Activated CD4-positive, alpha-beta T cell treated with anti-CD3 and anti-CD28 coated beads, Interleukin-2, amount 50 U/mL, for 1 hour (primary cell): ENCODE results near the gene CEACAM1.
"Not testable (repeated sequence)": the region's sequence is repeated elsewhere in the genome, so short reads cannot be mapped to it uniquely, and the experiment has no call there.

ENCODE experiments used
- DNase-seq: peaks from one replicate; pipeline ENCODE4 v3.0.0-alpha.2; 2020

Gene CEACAM1

DNA sequence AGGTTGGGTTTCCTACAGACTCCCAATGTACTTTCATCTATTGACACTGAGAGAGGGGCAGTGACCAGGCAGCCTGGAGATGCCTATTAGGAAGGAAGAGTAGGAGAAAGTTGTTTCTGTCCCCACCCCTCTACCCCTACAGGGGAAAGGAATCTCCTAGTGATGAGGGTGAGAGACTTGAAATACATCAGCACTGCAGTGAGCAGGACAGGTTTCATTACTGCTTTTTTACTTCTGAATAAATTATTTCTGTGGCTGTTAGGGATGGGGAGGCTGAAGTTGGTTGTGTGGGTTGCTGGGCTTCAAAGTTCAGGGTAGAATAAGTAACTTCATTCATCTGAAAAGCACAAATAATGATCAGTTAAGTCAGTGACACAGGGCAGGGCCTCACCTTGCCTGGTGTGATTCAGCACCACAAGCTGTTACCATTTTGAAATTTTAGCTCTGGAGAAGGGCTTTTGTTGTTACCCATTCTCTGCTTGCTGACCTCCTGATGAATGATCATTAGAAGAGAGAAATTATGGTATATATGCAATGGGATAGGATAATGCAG is 19.3 kb downstream of the CEACAM1 start:
- DNase-seq: no peak

DNA sequence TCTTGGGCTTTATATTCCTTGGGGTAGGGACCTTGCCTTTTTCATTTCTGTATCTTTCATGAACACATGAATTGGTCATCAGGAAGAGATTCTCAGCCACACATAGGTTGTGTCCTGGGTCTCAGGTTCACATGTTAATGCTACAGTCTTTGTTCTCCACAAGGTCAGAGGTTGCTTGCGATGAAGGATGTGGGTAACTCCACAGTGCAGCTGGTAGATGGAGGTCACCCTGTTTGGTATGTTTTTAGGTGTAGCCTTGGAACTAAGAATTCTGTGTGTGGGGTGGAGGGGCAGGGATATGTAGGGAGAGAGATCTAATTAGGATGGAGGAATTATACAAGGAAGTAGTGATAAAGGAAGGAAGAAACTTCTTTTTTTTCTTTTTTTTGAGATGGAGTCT is 23.2 kb downstream of the CEACAM1 start:
- DNase-seq: no peak

DNA sequence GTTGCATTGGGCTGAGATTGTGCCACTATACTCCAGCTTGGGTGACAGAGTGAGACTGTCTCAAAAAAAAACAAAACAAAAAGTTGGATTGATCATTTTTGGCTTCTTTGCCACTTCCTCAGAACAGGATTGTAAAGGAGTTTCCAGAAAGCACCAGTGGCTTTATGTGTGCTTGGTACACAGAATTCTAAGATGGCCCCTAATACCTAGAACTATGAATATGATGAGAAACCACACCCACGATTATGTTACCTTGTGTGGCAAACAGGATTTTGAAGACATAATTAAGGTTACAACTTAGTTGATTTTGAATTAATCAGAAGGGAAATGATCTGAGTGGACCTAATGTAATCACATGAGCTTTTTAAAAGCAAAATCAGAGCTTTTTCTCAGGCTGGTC is 26.5 kb downstream of the CEACAM1 start:
- no peak for DNase-seq

DNA sequence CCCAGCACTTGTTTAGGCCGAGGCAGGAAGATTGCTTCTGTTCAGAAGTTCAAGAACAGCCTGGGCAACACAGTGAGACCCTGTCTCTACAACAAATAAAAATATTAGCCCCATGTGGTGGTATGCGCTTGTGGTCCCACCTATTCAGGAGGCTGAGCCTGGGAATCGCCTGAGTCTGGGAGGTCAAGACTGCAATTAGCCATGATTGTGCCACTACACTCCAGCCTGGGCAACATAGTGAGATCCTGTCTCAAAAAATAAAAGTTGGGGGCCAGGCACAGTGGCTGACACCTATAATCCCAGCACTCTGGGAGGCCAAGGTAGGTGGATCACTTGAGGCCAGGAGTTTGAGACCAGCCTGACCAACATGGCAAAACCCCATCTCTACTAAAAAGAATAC is 27.0 kb downstream of the CEACAM1 start:
- not testable (repeated sequence) for DNase-seq

DNA sequence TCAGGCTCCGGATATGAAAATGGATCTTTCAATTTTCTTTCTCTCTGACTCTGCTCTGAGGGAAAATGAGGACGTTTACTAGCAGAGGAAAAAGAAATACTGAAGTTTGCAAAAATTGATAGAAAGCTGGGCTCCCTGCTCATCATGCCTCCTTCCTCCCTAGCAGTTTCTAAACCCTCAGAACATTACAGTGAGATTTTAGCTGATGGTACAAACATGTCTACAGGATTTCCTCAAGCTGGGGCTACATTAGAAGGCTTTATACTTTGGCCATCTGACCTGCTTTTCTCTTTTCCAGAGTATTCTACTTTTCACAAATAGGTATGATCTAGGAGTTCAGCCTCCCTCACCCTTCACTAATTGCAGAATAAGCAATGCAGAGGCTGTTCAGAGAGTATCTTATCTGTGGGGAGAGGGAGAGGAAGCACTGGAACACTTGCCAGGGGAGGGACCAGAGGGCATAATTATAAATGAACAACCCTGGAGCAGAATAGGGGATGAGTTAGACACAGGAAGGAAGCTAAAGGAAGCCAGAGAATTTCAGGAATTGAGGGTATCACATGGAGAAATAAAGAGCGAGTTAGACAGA is 30.0 kb downstream of the CEACAM1 start:
- no peak for DNase-seq

DNA sequence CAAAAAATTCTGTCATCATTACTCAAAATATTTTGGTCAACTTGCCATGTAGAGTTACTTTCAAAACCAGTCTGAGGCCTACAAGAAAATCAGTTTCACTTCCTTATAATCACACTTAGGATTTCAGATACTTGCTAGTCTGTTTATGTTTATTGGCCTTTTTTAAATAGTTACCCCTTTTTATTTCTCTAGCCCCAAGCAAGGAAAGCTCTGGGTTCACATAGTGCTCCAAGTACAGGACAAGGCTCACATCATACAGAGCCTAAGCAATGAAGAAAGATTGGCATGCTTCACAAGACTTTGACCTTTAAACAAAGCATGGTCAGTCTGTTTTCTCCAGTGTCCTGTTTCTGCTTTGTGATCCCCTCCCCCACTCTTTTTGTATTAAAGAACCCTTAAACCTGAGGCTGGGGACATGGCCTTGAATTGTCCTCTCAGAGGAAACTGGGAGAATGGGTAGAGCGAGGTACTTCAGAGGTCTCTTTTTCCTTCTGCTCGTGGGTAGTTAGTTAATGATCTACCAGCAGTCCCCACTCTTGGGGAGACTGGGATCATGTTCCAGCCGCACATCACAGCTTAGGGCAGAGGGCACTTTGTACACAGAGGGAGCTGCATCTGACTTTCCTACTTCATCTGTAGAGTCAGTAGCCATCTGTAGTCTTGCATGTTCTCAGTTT is 30.7 kb downstream of the CEACAM1 start:
- no peak for DNase-seq

DNA sequence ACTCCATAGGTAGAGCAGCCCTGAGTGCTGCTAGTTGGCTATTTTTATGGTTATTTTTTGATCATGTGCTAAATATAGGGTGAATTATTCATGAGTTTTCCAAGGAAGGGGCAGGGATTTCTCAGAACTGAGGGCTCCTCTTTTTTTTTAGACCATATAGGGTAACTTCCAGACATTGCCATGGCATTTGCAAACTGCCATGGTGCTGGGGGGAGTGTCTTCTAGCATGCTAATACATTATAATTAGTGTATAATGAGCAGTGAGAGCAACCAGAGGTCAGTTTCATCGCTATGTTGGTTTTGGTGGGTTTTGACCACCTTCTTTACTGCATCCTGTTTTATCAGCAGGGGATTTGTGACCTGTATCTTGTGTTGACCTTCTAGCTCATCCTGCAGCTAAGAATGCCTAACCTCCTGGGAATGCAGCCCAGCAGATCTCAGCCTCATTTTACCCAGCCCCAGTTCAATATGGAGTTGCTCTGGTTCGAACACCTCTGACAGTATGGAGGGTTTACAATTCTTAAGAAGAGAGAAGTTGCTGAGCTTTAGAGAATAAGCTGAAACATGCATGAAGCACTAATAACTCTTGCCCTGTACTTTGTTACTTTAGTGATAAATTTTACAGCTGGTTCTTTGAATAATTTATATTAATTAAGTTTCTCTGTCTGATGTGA is 31.7 kb downstream of the CEACAM1 start:
- DNase-seq: no peak

DNA sequence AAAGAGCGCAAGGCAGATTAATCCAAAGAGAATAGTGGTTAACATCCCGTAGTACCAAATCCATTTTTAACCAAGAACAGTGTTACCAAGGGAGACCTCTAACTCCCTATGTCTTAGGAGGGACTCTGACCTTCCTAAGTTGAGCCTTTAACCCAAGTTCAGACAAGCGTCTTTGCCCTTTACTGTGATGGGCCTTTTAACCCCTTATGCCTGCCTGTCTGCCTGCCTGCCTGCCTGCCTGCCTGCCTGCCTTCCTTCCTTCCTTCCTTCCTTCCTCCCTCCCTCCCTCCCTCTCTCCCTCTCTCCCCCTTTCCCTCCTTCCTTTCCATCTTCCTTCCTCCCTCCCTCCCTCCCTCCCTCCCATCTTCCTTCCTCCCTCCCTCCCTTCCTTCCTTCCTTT is 32.6 kb downstream of the CEACAM1 start:
- DNase-seq: no peak

DNA sequence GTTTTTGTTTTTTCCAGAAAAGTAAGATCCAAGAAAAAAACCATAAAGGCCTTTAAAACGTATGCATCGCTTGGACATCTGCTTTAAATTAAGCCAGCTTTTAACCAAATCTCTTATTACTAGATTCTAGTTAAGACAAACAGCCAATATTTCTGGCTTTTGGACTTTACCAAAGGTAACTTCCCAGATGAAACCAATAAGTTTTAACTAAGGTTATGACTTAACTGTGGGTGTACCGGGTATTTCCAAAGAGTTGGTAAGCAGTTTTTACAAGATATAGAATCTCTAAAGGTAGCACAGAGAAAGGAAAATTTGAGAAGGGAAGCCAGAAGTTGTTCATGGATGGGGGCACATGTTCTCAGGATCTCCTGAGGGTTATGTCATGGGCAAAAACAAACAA is 34.0 kb downstream of the CEACAM1 start:
- DNase-seq: no peak

DNA sequence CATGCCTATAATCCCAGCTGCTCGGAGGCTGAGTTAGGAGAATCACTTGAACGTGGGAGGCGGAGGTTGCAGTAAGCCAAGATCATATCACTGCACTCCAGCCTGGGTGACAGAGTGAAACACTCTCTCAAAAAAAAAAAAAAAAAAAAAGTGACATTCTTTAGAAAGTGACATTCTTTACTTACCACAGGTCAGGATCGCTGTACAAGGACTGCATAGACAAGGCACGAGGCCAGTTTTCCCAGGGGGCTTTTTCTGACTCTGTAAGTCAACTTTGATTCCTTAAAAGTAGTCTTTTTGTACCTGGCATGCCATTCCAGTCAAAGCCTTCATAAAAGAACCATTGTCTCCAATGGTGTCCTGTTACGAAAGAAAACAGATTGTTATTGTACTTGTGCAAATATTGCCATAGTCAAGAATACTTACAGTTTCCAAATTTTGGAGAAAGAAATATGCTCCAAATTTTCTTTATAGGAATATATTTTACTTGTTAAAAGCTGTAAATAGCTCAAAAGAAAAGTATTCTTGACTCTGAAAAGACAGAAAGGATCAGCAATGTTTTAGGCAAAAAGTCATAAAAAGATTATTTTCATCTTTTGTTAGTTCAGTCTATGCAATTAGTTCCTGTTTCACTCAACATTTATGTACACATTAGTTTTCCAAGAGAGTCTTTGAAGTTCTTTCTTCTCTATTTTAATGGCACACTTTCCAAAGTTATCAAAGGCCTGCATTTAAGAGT is 39.3 kb downstream of the CEACAM1 start:
- no peak for DNase-seq

DNA sequence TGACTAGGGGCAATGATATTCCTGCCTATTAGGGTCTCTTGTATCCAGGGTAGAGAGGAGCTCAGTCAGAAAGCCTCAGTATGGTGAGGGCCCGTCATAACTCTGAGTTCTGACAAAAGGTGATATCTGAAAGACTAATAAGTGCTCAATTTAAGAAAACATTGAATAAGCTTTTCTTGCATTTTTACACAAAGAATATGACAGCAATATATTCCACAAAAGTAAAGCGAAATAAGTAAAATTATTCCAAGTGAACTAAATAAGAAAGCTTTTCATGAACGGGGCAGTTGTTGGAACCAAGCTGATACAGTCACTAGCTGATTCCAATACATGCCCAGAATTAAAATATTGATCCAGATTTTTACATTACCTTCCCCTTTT is 40.5 kb downstream of the CEACAM1 start:
- no peak for DNase-seq

DNA sequence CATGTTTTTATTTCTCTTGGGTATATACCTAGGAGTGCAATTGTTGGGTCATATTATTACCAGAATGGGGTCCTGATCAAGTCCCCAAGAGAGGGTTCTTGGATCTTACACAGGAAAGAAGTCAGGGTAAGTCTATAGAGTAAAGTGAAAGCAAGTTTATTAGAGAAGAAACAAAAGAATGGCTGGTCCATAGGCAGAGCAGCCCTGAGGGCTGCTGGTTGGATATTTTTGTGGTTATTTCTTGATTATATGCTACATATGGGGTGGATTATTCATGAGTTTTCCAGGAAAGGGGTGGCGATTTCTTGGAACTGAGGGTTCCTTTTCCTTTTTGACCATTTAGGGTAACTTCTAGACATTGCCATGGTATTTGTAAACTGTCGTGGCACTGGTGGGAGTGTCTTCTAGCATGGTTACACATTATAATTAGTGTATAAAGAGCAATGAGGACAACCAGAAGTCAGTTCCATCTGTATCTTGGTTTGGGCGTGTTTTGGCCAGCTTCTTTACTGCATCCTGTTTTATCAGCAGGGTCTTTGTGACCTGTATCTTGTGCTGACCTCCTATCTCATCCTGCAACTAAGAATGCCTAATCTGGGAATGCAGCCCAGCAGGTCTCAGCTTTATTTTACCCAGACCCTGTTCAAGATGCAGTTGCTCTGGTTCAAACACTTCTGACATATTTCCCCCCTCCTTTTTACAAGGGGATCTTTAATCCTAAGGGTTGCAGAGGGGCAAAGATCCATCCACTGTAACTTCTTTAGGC is 41.1 kb downstream of the CEACAM1 start:
- no peak for DNase-seq

DNA sequence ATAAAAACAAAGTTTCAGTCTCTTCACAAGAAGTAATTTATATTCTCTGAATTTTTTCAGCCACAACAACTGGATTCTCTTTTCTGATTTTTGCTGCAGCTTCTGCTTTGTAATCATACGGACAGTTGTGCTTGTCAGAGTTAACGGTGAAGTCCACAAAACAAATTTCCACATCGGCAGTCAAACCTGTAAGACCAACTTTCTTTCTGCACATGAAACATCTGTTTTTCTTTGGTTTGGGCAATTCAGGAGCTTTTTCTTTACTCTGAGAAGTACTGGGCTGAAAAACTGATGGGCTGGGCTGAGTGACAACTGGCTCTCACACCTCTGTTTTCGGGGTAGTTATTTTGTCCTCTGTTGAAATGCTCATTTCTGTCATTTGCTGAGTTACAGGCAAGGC is 43.2 kb downstream of the CEACAM1 start:
- not testable (repeated sequence) for DNase-seq

DNA sequence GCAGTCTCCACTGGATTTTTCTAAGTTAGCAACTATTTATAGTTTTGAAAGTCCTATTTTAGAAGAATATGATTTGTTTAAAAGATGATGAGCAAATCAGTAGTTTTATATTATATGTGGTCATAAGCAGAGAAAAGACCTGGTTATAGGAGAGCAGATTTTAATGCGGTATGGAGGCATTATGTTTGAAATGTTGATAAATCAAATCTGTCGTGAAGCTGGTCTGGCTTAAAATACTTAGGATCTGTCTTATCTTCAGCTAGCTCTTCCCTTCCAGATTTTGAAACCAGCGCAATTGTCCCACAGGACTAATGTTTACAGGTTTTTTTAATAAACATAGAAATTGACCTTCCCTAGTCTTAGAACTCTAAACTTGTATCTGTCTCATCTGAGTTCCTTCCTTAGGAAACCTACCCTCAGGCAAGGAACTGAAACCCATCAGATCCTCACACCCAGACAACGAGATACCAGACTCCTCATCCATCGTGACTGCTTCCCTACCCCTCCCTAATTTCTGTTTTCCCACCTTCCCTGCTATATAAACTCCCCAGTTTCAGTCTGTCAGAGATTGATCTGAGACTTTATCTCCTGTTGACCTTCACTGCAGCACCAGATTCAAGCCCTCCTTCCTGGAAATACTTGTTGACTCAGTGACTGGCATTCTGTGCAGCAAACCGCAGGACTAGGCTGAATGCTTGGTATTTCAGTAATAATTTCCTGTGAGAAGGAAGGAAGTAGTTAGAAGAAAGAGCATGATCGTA is 47.8 kb downstream of the CEACAM1 start:
- DNase-seq: peak; percentile 1

DNA sequence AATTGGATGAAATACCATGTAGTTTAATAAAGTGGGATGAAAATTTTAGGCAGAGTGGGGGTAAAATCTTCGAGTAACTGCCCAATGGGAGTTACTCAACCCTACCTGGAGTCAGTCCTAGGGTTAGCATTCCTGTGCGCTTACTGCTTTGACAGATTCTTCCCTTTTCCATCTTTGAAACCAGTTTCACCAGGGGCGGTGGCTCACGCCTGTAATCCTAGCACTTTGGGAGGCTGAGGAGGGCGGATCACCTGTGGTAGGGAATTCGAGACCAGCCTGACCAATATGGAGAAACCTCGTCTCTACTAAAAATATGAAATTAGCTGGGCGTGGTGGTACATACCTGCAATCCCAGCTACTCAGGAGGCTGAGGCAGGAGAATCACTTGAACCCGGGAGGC is 48.5 kb downstream of the CEACAM1 start:
- no peak for DNase-seq

DNA sequence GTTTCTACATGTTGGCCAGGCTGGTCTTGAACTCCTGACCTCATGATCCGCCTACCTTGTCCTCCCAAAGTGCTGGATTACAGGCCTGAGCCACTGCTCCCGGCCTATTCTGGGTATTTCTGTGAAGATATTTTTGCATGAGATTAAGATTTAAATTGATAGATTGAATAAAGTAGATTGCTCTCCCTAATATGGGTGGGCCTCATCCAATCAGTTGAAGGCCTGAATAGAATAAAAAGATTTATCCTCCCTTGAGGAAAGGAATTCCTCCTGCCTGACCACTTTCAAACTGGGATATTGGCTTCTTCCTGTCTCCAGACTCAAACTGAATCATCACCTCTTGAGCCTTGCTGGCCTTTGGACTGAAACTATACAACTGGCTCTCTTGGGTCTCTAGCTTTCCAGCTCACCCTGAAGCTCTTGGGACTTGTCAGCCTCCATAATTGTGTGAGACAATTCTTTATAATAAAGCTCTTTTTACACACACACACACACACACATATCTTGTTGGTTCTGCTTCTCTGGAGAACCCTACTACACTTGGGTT is 49.4 kb downstream of the CEACAM1 start:
- DNase-seq: no peak

DNA sequence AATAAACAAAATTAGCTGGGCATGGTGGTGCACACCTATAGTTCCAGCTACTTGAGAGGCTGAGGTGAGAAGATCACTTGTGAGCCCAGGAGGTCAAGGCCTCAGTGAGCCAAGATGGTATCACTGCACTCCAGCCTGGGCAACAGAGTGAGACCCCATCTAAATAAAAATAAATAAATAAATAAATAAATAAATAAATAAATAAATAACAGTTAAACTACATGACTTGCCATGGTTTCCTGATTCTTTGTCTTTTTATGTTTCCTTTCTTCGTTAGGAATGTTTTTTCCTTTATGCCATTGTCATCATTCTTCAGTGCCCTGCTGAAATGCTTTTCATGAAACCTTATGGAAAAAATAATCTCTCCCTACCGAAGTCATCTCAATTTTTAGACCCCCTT is 50.3 kb downstream of the CEACAM1 start:
- DNase-seq: no peak

DNA sequence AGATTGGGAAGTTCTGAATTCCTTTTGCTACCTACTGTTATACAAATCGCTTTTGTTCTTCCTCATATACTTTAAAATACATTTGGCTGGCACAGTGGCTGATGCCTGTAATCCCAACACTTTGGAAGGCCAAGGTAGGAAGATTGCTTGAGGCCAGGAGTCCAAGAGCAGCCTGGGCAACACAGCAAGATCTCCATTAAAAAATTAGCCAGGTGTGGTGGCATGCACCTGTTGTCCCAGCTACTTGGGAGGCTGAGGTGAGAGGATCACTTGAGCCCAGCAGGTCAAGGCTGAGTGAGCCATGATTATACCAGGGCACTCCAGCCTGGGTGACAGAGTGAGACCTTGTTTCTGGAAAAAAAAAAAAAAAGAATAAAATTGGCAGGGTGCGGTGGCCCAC is 51.2 kb downstream of the CEACAM1 start:
- no peak for DNase-seq

DNA sequence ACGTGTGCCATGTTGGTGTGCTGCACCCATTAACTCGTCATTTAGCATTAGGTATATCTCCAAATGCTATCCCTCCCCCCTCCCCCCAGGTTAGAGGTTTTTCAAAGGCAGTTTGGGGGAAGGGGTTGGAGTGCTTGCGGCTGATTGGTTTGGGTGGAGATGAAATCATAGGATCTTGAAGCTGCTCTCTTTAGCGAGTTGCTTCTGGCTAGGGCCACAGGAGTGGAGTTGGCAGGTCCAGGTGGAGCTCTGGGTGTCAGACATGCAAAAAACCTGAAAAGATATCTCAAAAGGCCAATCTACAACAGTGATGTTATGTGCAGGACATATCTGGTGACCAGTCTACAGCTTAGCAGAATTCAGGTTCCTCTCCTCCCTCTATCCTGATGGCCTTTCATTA is 52.9 kb downstream of the CEACAM1 start:
- DNase-seq: no peak

DNA sequence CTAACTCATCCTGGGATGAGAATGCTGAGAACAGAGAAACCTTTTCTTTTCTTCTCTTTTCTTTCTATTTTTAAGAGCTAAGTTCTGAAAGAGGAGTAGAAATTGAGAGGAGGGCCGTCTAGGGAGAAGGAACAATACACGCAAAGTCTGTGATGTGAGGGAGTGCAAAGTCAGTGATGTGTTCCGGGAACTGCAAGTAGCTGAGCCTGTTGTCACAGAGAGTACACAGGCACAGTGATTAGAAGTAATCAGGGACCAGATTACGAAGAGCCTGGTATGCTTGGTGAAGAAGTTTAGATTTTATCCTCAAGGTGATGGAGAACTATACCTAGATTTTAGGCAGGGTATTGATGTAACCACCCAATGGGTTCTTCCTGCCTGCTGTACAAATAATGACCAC is 53.5 kb downstream of the CEACAM1 start:
- DNase-seq: no peak

DNA sequence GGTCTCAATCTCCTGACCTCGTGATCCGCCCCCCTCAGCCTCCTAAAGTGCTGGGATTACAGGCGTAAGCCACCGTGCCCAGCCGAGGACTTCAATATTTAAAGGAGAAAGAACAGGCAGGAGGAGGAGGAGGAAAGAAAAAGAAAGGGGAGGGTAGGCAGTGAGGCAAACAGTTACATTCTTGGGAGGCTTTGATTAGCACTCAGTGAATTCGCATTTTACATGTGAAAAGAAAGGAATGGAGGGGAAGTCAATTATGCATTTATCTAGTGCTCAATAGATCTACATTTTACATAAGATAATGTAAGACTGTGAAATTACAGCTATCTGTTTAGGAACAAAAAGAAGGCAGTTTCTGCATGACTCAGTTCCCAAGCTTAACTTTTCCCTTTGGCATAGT is 54.6 kb downstream of the CEACAM1 start:
- no peak for DNase-seq
